ENCODE data around the gene ZNF536.
"Not testable (repeated sequence)": the region's sequence is repeated elsewhere in the genome, so short reads cannot be mapped to it uniquely, and the experiment has no call there.

Gene ZNF536

GRCh38 chr19:30390356-30390988 is 18.3 kb downstream of the ZNF536 start:
- DNase-seq, result no peak

- DNase-seq, result no peak
These were observed 18.9 kb downstream of the ZNF536 start for GRCh38 chr19:30391052-30391451.

- DNase-seq, result peak; percentile 39
These were observed 19.7 kb downstream of the ZNF536 start for GRCh38 chr19:30391554-30392551.

- no peak for DNase-seq
These were observed 20.9 kb downstream of the ZNF536 start for GRCh38 chr19:30393046-30393445.

- no peak for DNase-seq
These were observed 21.7 kb downstream of the ZNF536 start for GRCh38 chr19:30393729-30394480.

- DNase-seq, result no peak
These were observed 22.4 kb downstream of the ZNF536 start for GRCh38 chr19:30394481-30395151.

GRCh38 chr19:30395283-30395682 is 23.1 kb downstream of the ZNF536 start:
- DNase-seq, result no peak

GRCh38 chr19:30398539-30398938 is 26.4 kb downstream of the ZNF536 start:
- not testable (repeated sequence) for DNase-seq

- peak; percentile 22 for DNase-seq
These were observed 29.8 kb downstream of the ZNF536 start for GRCh38 chr19:30401956-30402355.

- peak; percentile 62 for DNase-seq
These were observed 30.4 kb downstream of the ZNF536 start for GRCh38 chr19:30402436-30403202.

GRCh38 chr19:30403203-30403985 is 31.2 kb downstream of the ZNF536 start:
- DNase-seq, result peak; percentile 43

GRCh38 chr19:30406220-30407067 is 34.3 kb downstream of the ZNF536 start:
- DNase-seq, result peak; percentile 75

- DNase-seq, result no peak
These were observed 35.0 kb downstream of the ZNF536 start for GRCh38 chr19:30407068-30407709.

GRCh38 chr19:30408734-30409301 is 36.6 kb downstream of the ZNF536 start:
- DNase-seq, result no peak

GRCh38 chr19:30411714-30412113 is 39.5 kb downstream of the ZNF536 start:
- no peak for DNase-seq

- DNase-seq, result no peak
These were observed 44.2 kb downstream of the ZNF536 start for GRCh38 chr19:30416375-30416774.

GRCh38 chr19:30417166-30417565 is 45.0 kb downstream of the ZNF536 start:
- DNase-seq, result not testable (repeated sequence)

- DNase-seq, result no peak
These were observed 47.5 kb downstream of the ZNF536 start for GRCh38 chr19:30419568-30420180.

GRCh38 chr19:30420316-30420715 is 48.1 kb downstream of the ZNF536 start:
- no peak for DNase-seq

All from eye (tissue), 1 donor.